ENCODE data around the gene CLTCL1. TPM values are rescaled to one million over a fixed set of nuclear protein-coding genes. Genes with fewer than 3 reads are reported as not detected.

The CLTCL1 gene
- total RNA-seq, 1 experiment from 2014 or later, result 7.1 TPM

DNA sequence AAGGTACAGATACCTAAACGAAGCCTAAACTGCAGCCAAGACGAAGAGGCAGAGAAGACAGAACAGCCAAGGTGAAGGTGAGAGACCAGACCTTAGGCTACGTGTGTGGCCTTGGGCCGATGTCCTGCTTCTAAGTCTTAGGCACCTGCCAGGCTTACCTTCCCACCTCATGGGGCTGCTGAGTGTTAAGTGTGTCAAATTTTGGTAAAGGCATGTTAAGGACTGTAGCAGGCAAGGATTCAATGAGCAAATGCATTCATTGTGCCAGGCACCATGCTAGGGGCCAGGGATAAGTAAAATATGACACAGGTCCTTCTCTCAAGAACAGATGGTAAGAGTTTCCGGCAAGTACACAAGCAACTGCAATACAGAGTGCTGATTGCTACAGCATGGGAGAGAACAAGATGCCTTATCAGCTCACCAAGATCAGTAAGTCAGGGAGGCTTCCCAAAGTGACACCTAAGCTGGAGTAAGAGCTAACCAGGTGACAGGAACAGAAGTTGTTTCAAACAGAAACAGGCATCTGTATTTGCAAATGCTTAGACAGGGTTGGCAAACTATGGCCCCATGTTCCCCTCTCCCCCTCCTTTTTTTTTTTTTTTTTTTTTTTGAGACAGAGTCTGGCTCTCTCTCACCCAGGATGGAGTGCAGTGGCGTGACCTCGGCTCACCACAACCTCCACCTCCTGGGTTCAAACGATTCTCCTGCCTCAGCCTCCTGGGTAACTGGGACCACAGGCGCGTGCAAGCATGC, 46.7 kb downstream of the CLTCL1 start:
- Histone ChIP-seq H3K27ac (ENCODE audit: low read depth, low read length) (no peak overlapping the region), H2AFZ (ENCODE audit: low read depth, low read length, poor library complexity, severe bottlenecking) (no peak overlapping the region), H3K4me1 (ENCODE audit: control insufficient read depth in 1 of 2, insufficient read depth in 2 of 2, low read length in 2 of 2) (no peaks in the 10 kb centered on the region), H3K79me2 (ENCODE audit: insufficient read depth, low read length) (no peaks in the 10 kb centered on the region), H3K4me2 (ENCODE audit: low read length) (no peak overlapping the region), H3K9ac (ENCODE audit: low read length) (no peak overlapping the region), H3K9me2 (ENCODE audit: insufficient read depth) (no peaks in the 10 kb centered on the region), H3K27me3 (ENCODE audit: insufficient read depth, low read length) (no peaks in the 10 kb centered on the region), H4K20me1 (ENCODE audit: insufficient read depth) (no peaks in the 10 kb centered on the region), H3K4me3 (replicated peaks in 1 of 2; ENCODE audit: low read depth in 1 of 2, low read length in 2 of 2) (no peak overlapping the region), H3K9me3 (ENCODE audit: control insufficient read depth in 1 of 2, insufficient read depth in 1 of 2, low read depth in 1 of 2, low read length in 2 of 2) (no peaks in the 10 kb centered on the region), H3K36me3 (ENCODE audit: control insufficient read depth in 1 of 2, insufficient read depth in 2 of 2, low read length in 2 of 2) (no peaks in the 10 kb centered on the region)
- intact Hi-C loops (cut with micrococcal nuclease), result no loop called here
- CTCF ChIA-PET, result no interaction called here
- TF ChIP-seq, protein P1, sequence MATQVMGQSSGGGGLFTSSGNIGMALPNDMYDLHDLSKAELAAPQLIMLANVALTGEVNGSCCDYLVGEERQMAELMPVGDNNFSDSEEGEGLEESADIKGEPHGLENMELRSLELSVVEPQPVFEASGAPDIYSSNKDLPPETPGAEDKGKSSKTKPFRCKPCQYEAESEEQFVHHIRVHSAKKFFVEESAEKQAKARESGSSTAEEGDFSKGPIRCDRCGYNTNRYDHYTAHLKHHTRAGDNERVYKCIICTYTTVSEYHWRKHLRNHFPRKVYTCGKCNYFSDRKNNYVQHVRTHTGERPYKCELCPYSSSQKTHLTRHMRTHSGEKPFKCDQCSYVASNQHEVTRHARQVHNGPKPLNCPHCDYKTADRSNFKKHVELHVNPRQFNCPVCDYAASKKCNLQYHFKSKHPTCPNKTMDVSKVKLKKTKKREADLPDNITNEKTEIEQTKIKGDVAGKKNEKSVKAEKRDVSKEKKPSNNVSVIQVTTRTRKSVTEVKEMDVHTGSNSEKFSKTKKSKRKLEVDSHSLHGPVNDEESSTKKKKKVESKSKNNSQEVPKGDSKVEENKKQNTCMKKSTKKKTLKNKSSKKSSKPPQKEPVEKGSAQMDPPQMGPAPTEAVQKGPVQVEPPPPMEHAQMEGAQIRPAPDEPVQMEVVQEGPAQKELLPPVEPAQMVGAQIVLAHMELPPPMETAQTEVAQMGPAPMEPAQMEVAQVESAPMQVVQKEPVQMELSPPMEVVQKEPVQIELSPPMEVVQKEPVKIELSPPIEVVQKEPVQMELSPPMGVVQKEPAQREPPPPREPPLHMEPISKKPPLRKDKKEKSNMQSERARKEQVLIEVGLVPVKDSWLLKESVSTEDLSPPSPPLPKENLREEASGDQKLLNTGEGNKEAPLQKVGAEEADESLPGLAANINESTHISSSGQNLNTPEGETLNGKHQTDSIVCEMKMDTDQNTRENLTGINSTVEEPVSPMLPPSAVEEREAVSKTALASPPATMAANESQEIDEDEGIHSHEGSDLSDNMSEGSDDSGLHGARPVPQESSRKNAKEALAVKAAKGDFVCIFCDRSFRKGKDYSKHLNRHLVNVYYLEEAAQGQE (IDR thresholded peaks at IDR 0.05; ENCODE audit: low read depth), result no peak
- TF ChIP-seq POLR2A (IDR thresholded peaks at IDR 0.05; ENCODE audit: borderline replicate concordance, extremely low read depth, insufficient read depth, insufficient read length), result no peak
- TF ChIP-seq SRF (IDR thresholded peaks at IDR 0.05; ENCODE audit: low read depth), result no peak
- TF ChIP-seq POLR2AphosphoS5 (IDR thresholded peaks at IDR 0.05; ENCODE audit: low read depth, low read length), result no peak
- TF ChIP-seq, protein P2, sequence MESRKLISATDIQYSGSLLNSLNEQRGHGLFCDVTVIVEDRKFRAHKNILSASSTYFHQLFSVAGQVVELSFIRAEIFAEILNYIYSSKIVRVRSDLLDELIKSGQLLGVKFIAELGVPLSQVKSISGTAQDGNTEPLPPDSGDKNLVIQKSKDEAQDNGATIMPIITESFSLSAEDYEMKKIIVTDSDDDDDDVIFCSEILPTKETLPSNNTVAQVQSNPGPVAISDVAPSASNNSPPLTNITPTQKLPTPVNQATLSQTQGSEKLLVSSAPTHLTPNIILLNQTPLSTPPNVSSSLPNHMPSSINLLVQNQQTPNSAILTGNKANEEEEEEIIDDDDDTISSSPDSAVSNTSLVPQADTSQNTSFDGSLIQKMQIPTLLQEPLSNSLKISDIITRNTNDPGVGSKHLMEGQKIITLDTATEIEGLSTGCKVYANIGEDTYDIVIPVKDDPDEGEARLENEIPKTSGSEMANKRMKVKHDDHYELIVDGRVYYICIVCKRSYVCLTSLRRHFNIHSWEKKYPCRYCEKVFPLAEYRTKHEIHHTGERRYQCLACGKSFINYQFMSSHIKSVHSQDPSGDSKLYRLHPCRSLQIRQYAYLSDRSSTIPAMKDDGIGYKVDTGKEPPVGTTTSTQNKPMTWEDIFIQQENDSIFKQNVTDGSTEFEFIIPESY (IDR thresholded peaks at IDR 0.05; ENCODE audit: extremely low read depth, insufficient replicate concordance, low read length), result no peak
- no peak for TF ChIP-seq ZNF274 (IDR thresholded peaks at IDR 0.05; ENCODE audit: low read depth, low read length)
- no peak for TF ChIP-seq SP1 (IDR thresholded peaks at IDR 0.05; ENCODE audit: low read depth)
- TF ChIP-seq TCF7L2 (IDR thresholded peaks at IDR 0.05; ENCODE audit: borderline replicate concordance, extremely low read depth, insufficient read depth, insufficient read length), result no peak
- TF ChIP-seq, protein P3, sequence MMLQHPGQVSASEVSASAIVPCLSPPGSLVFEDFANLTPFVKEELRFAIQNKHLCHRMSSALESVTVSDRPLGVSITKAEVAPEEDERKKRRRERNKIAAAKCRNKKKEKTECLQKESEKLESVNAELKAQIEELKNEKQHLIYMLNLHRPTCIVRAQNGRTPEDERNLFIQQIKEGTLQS (IDR thresholded peaks at IDR 0.05), result no peak
- no peak for TF ChIP-seq ELF1 (IDR thresholded peaks at IDR 0.05; ENCODE audit: borderline replicate concordance, low read depth)
- TF ChIP-seq EGR1 (IDR thresholded peaks at IDR 0.05; ENCODE audit: low read depth), result no peak
- no peak for TF ChIP-seq YY1 (IDR thresholded peaks at IDR 0.05; ENCODE audit: extremely low read depth, insufficient replicate concordance, low read depth, low read length)
- TF ChIP-seq, protein P4, sequence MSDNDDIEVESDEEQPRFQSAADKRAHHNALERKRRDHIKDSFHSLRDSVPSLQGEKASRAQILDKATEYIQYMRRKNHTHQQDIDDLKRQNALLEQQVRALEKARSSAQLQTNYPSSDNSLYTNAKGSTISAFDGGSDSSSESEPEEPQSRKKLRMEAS (IDR thresholded peaks at IDR 0.05), result no peak
- TF ChIP-seq, protein P5, sequence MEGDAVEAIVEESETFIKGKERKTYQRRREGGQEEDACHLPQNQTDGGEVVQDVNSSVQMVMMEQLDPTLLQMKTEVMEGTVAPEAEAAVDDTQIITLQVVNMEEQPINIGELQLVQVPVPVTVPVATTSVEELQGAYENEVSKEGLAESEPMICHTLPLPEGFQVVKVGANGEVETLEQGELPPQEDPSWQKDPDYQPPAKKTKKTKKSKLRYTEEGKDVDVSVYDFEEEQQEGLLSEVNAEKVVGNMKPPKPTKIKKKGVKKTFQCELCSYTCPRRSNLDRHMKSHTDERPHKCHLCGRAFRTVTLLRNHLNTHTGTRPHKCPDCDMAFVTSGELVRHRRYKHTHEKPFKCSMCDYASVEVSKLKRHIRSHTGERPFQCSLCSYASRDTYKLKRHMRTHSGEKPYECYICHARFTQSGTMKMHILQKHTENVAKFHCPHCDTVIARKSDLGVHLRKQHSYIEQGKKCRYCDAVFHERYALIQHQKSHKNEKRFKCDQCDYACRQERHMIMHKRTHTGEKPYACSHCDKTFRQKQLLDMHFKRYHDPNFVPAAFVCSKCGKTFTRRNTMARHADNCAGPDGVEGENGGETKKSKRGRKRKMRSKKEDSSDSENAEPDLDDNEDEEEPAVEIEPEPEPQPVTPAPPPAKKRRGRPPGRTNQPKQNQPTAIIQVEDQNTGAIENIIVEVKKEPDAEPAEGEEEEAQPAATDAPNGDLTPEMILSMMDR (IDR thresholded peaks at IDR 0.05 in 2 of 3, conservative IDR thresholded peaks at IDR 0.05 in 1 of 3; ENCODE audit: borderline replicate concordance in 1 of 3, insufficient read depth in 1 of 3, low read depth in 2 of 3, low read length in 2 of 3), result no peak
- DNase-seq (ENCODE audit: low read depth, low spot score) (no peak), ATAC-seq (no peak)
- RAD21 ChIA-PET (ENCODE audit: low non-redundant PET in 1 of 2, low total read pairs in 2 of 2, uncharacterized antibody in 2 of 2, unreplicated experiment in 2 of 2), result no interaction called here
- POLR2A ChIA-PET, result no interaction called here
- no TSS peak for BruUV-seq (replicated peaks)
